Measurements from ENCODE around the gene SDHAF1.

GRCh38 chr19:36008336-36008978, 13.5 kb downstream of the SDHAF1 start, which contains the start of gene SYNE4:
- TF ChIP-seq POLR2AphosphoS5 (IDR thresholded peaks at IDR 0.05; ENCODE audit: low read depth, low read length) = peak; percentile 91
- no peak for TF ChIP-seq CTCF (IDR thresholded peaks at IDR 0.05 in 2 of 3, conservative IDR thresholded peaks at IDR 0.05 in 1 of 3; ENCODE audit: borderline replicate concordance in 1 of 3, insufficient read depth in 1 of 3, low read depth in 2 of 3, low read length in 2 of 3)
- TF ChIP-seq CBX3 (IDR thresholded peaks at IDR 0.05; ENCODE audit: low read depth) = no peak
- no peak for TF ChIP-seq REST (IDR thresholded peaks at IDR 0.05; ENCODE audit: low read depth)
- peak; percentile 70; the same call in 1 of the 2 replicates for TF ChIP-seq MAX (IDR thresholded peaks at IDR 0.05)
- TF ChIP-seq TCF7L2 (IDR thresholded peaks at IDR 0.05; ENCODE audit: borderline replicate concordance, extremely low read depth, insufficient read depth, insufficient read length) = peak; percentile 58
- TF ChIP-seq EZH2 (IDR thresholded peaks at IDR 0.05) = no peak
- TF ChIP-seq POLR2A (IDR thresholded peaks at IDR 0.05; ENCODE audit: borderline replicate concordance, extremely low read depth, insufficient read depth, insufficient read length) = no peak
- TF ChIP-seq ZFX (IDR thresholded peaks at IDR 0.05) = peak; percentile 80
- TF ChIP-seq YY1 (IDR thresholded peaks at IDR 0.05; ENCODE audit: extremely low read depth, insufficient replicate concordance, low read depth, low read length) = peak; percentile 54
- TF ChIP-seq ATF3 (IDR thresholded peaks at IDR 0.05) = no peak
- no peak for TF ChIP-seq CEBPB (IDR thresholded peaks at IDR 0.05; ENCODE audit: low read depth)
- TF ChIP-seq ZBTB33 (IDR thresholded peaks at IDR 0.05; ENCODE audit: extremely low read depth, insufficient replicate concordance, low read length) = no peak
